K562 (cell line): ENCODE measurements around the gene TMEM131. TPM values are rescaled to one million over a fixed set of nuclear protein-coding genes. Genes with fewer than 3 reads are reported as not detected.

Experiments
- ATAC-seq: fragments of 200-7000 bp; cut with Tn5 transposase; 3 replicates; pipeline ENCODE4 v1.9.1; 2020; ENCODE audit warnings: moderate library complexity
- BruUV-seq: library from RNA; stranded (reverse); fragments of 400-500 nt; replicated peaks from 2 replicates; lab custom pipeline; 2021; lab: Mats Ljungman, UMichigan
- CTCF ChIA-PET: fragments of 300-600 bp; formaldehyde crosslinking; extraction: SDS; loops from one replicate; lab custom pipeline; 2021; ENCODE audit warnings: low intra/inter-chr PET ratio; lab: Yijun Ruan, JAX
- POLR2A ChIA-PET: fragments of 300-600, 350-650 bp; sonication (Branson Sonifier 250); formaldehyde crosslinking; extraction: SDS; loops from one replicate; lab custom pipeline; 2021; ENCODE audit warnings: antibody characterized with exemption, inconsistent platforms; lab: Yijun Ruan, JAX
- DNase-seq, 4 experiments: peaks; one replicate each; pipeline versions ENCODE4 v3.0.0 to v3.0.0-alpha.2; 2011 to 2018; ENCODE audit warnings: low spot score in 3 of 4, mixed read lengths in 3 of 4; ENCODE audit errors: extremely low read depth in 1 of 4
- FAIRE-seq: peaks from 2 replicates; lab custom pipeline; 2011; peaks lifted over from hg19 to GRCh38; lab: Jason Lieb, UNC
- H2AFZ ChIP-seq: 2 replicates; pipeline ENCODE4 v1.6.0; 2011; ENCODE audit warnings: low read depth, low read length, control low read depth, inconsistent platforms
- H3K27ac ChIP-seq: fragments of 200-600 bp; 3 replicates; pipeline ENCODE4 v1.8.0; 2011; ENCODE audit warnings: low read depth, mild to moderate bottlenecking, control low read depth, inconsistent platforms, low read length, moderate library complexity, mixed read lengths; ENCODE audit errors: extremely low read depth
- H3K27me3 ChIP-seq, 2 experiments: fragments of 300-600 bp in 1 of 2; 2 replicates in 1 of 2; 3 replicates in 1 of 2; pipeline versions ENCODE4 v1.6.0 to v1.8.0; 2011; ENCODE audit warnings: inconsistent platforms in 2 of 2, low read length in 2 of 2, mild to moderate bottlenecking in 1 of 2, mixed read lengths in 1 of 2, moderate library complexity in 1 of 2; ENCODE audit not compliant: control insufficient read depth in 2 of 2, insufficient read depth in 2 of 2
- H3K36me3 ChIP-seq: fragments of 300-600 bp; 3 replicates; pipeline ENCODE4 v1.8.0; 2011; ENCODE audit warnings: mild to moderate bottlenecking, low read length, inconsistent platforms; ENCODE audit not compliant: control insufficient read depth, insufficient read depth
- H3K4me1 ChIP-seq, 2 experiments: fragments of 200-600 bp in 1 of 2; replicated peaks in 1 of 2; 2 replicates in 1 of 2; 3 replicates in 1 of 2; pipeline versions ENCODE4 v1.5.1 to v1.8.0; 2011; ENCODE audit warnings: inconsistent platforms in 2 of 2, low read length in 2 of 2, mild to moderate bottlenecking in 1 of 2, mixed read lengths in 1 of 2, moderate library complexity in 1 of 2; ENCODE audit not compliant: control insufficient read depth in 2 of 2, insufficient read depth in 2 of 2
- H3K4me2 ChIP-seq: 2 replicates; pipeline ENCODE4 v1.6.1; 2011; ENCODE audit warnings: low read length, control low read depth, inconsistent platforms, mixed read lengths; ENCODE audit not compliant: insufficient read depth
- H3K4me3 ChIP-seq: fragments of 200-600 bp; sonication (generic), shearing (Covaris generic); 2 replicates; pipeline ENCODE4 v1.5.1; 2016; ENCODE audit warnings: control low read depth, inconsistent platforms
- H3K79me2 ChIP-seq: fragments of 200-600 bp; 3 replicates; pipeline ENCODE4 v1.8.0; 2011; ENCODE audit warnings: low read length, inconsistent platforms; ENCODE audit not compliant: control insufficient read depth, insufficient read depth
- H3K9ac ChIP-seq, 2 experiments: 2 replicates each; pipeline versions ENCODE4 v1.6.0 to v1.6.1; 2011; ENCODE audit warnings: low read depth in 2 of 2, low read length in 2 of 2, control low read depth in 1 of 2, inconsistent platforms in 1 of 2, mild to moderate bottlenecking in 1 of 2, mixed read lengths in 1 of 2; ENCODE audit not compliant: insufficient read depth in 1 of 2
- H3K9me1 ChIP-seq: one replicate; pipeline ENCODE4 v1.6.0; 2011; ENCODE audit warnings: inconsistent platforms, mild to moderate bottlenecking, low read length, moderate library complexity; ENCODE audit not compliant: control insufficient read depth, insufficient read depth
- H3K9me3 ChIP-seq: replicated peaks from 2 replicates; pipeline ENCODE4 v1.5.1; 2011; ENCODE audit warnings: low read depth, low read length, inconsistent platforms; ENCODE audit not compliant: control insufficient read depth, insufficient read depth
- H4K20me1 ChIP-seq: replicated peaks from 2 replicates; pipeline ENCODE4 v1.6.1; 2011; ENCODE audit warnings: low read length, inconsistent platforms, mixed read lengths; ENCODE audit not compliant: control insufficient read depth, insufficient read depth
- BDP1 ChIP-seq: IDR thresholded peaks from 3 replicates; pipeline ENCODE4 v1.6.1; 2011; ENCODE audit not compliant: insufficient read length, insufficient read depth
- CBX1 ChIP-seq: sonication (generic); IDR thresholded peaks from 2 replicates; pipeline ENCODE4 v1.6.1; 2016; ENCODE audit warnings: antibody characterized with exemption, low read depth, mild to moderate bottlenecking
- ERF ChIP-seq: fragments of 450-650 bp; formaldehyde crosslinking; IDR thresholded peaks from 2 replicates; pipeline ENCODE4 v1.4.0; 2020; ENCODE audit warnings: mild to moderate bottlenecking, mixed read lengths
- MCM3 ChIP-seq: fragments of 450-650 bp; IDR thresholded peaks from 2 replicates; pipeline ENCODE4 v1.6.1; 2016
- PCBP2 ChIP-seq: fragments of 200-400 bp; formaldehyde crosslinking; IDR thresholded peaks from 2 replicates; pipeline ENCODE4 v1.6.1; 2018; ENCODE audit warnings: low read length, low read depth, mild to moderate bottlenecking, moderate library complexity; ENCODE audit not compliant: poor library complexity, severe bottlenecking
- POLR3G ChIP-seq: IDR thresholded peaks from 2 replicates; pipeline ENCODE4 v1.6.1; 2011; ENCODE audit not compliant: insufficient read length, insufficient replicate concordance; ENCODE audit errors: extremely low read depth
- SMARCB1 ChIP-seq: IDR thresholded peaks from 2 replicates; pipeline ENCODE4 v1.6.1; 2011; ENCODE audit warnings: improper control_type of control experiment, low read depth; ENCODE audit not compliant: insufficient read length
- ZBTB12 ChIP-seq: fragments of 250-450 bp; sonication (Bioruptor Pico); IDR thresholded peaks from 2 replicates; pipeline ENCODE4 v1.4.0; 2020
- ZFP36 ChIP-seq: fragments of 150-350 bp; IDR thresholded peaks from 2 replicates; pipeline ENCODE4 v1.6.1; 2018; ENCODE audit warnings: low read length, low read depth; ENCODE audit not compliant: partially characterized antibody
- ZNF12 ChIP-seq: sonication (generic); formaldehyde crosslinking; IDR thresholded peaks from 2 replicates; pipeline ENCODE4 v1.4.0; 2020; ENCODE audit warnings: mild to moderate bottlenecking, missing genetic modification reagents
- ZNF174 ChIP-seq: fragments of 250-450 bp; sonication (Bioruptor Pico); IDR thresholded peaks from 2 replicates; pipeline ENCODE4 v1.4.0; 2020; ENCODE audit warnings: mild to moderate bottlenecking
- ZNF507 ChIP-seq: conservative IDR thresholded peaks from 2 replicates; pipeline ENCODE4 v1.6.1; 2017; ENCODE audit warnings: missing genetic modification characterization, missing compliant biosample characterization
- WGBS: fragments of 100-300 bp; shearing (Covaris generic); methylation state at CpG from one replicate; pipeline ENCODE4 v1.1.6; 2016; ENCODE audit warnings: low coverage, mixed read lengths; ENCODE audit not compliant: insufficient coverage; ENCODE audit errors: missing lambda C conversion rate; 5-methylcytosine and 5-hydroxymethylcytosine counted together
- in situ Hi-C: fragments of 300-500 bp; cut with MboI; formaldehyde crosslinking; loops from 4 replicates; pipeline ENCODE4 v1.15.0; 2018; ENCODE audit warnings: inconsistent platforms, mixed read lengths
- intact Hi-C: fragments of 100-400 bp; cut with micrococcal nuclease; formaldehyde crosslinking; loops from 2 replicates; pipeline ENCODE4 v1.14.2; 2022
- polyA plus RNA-seq, 8 experiments: library from polyadenylated mRNA; depleted of rRNA in 4 of 8; stranded (reverse) in 5 of 8; unstranded in 3 of 8; fragments of >200 nt; fragmentation: Nextera tagmentation in 2 of 8; fragmentation: Illumina TruSeq in 1 of 8; extraction: Ambion mirVana in 2 of 8; extraction: Trizol in 1 of 8; gene quantifications; 2 replicates each; pipeline versions ENCODE4 v1.2.1 to v1.2.3, GENCODE V29; 2011 to 2014; ENCODE audit warnings: inconsistent platforms in 1 of 8, missing spikeins in 1 of 8
- total RNA-seq, 7 experiments: library from RNA; depleted of rRNA in 6 of 7; stranded (reverse); fragments of >200 nt in 6 of 7; fragmentation: Illumina TruSeq in 2 of 7; extraction: Trizol in 2 of 7; gene quantifications; 2 replicates each; pipeline versions ENCODE4 v1.2.1 to v1.2.3, GENCODE V29; 2011 to 2021; ENCODE audit warnings: low replicate concordance in 1 of 7
- TF ChIP-seq, protein P1 (sequence below): fragments of 250-450 bp; sonication (Bioruptor Pico); IDR thresholded peaks from 2 replicates; pipeline ENCODE4 v1.8.0; 2021; ENCODE audit warnings: moderate library complexity, mild to moderate bottlenecking, inconsistent platforms

Gene TMEM131
- total and polyA plus RNA-seq, 9 of the 15 experiments (the other 6 are each of a cell fraction or from before 2014, with no cell fraction given), result 2.5 to 21.1 (median 12.4) TPM

- no peak for TF ChIP-seq PCBP2
- TF ChIP-seq SMARCB1, result no peak
- TF ChIP-seq ZBTB12 (CRISPR knock-in tag), result no peak
- no peak for TF ChIP-seq BDP1
- no peak for TF ChIP-seq ZNF174 (CRISPR knock-in tag)
- TF ChIP-seq POLR3G, result no peak
- no peak for TF ChIP-seq ZNF507 (tag)
- no peak for TF ChIP-seq ZFP36
- no peak for TF ChIP-seq ERF (CRISPR knock-in tag)
- TF ChIP-seq ZNF12, result no peak
- no peak for TF ChIP-seq CBX1
- TF ChIP-seq MCM3, result no peak
- TF ChIP-seq, protein P1, sequence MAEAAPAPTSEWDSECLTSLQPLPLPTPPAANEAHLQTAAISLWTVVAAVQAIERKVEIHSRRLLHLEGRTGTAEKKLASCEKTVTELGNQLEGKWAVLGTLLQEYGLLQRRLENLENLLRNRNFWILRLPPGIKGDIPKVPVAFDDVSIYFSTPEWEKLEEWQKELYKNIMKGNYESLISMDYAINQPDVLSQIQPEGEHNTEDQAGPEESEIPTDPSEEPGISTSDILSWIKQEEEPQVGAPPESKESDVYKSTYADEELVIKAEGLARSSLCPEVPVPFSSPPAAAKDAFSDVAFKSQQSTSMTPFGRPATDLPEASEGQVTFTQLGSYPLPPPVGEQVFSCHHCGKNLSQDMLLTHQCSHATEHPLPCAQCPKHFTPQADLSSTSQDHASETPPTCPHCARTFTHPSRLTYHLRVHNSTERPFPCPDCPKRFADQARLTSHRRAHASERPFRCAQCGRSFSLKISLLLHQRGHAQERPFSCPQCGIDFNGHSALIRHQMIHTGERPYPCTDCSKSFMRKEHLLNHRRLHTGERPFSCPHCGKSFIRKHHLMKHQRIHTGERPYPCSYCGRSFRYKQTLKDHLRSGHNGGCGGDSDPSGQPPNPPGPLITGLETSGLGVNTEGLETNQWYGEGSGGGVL (CRISPR knock-in tag), result no peak
- 53% methylated on average over 1 of the region's 1 CpG for WGBS
- no peaks in the 10 kb centered on the region for H3K79me2 ChIP-seq
- ChIA-PET CTCF (no interaction called here), POLR2A (no interaction called here)
- no peak for ATAC-seq
- no peak for DNase-seq
- no peaks in the 10 kb centered on the region for H3K9me1 ChIP-seq
- no peak overlapping the region for H3K4me3 ChIP-seq
- H3K4me2 ChIP-seq, result no peak overlapping the region
- no peak overlapping the region for H3K27ac ChIP-seq
- H3K4me1 ChIP-seq, result no peaks in the 10 kb centered on the region
- no peaks in the 10 kb centered on the region for H4K20me1 ChIP-seq
- FAIRE-seq, result no peak
- in situ Hi-C loops, result no loop called here
- H3K9ac ChIP-seq, result no peak overlapping the region
- BruUV-seq, result no TSS peak
- intact Hi-C loops, result no loop called here
- no peaks in the 10 kb centered on the region for H3K27me3 ChIP-seq
- H3K9me3 ChIP-seq, result no peaks in the 10 kb centered on the region
- H3K36me3 ChIP-seq, result peaks cover 10% of the 10 kb centered on the region; the same call in 1 of the 3 replicates
- H2AFZ ChIP-seq, result no peak overlapping the region
Measured at GRCh38 chr2:97834610-97835009, 161.1 kb downstream of the TMEM131 start.
